ENCODE results near the gene PCDHGA11.
"Not testable (repeated sequence)": the region's sequence is repeated elsewhere in the genome, so short reads cannot be mapped to it uniquely, and the experiment has no call there.

- not testable (repeated sequence) for TF ChIP-seq CTCF (IDR thresholded peaks at IDR 0.05; ENCODE audit: low read depth, low read length, missing input control); RAD21 (IDR thresholded peaks at IDR 0.05); TAF1 (conservative IDR thresholded peaks at IDR 0.05); MAX (IDR thresholded peaks at IDR 0.05); JUND (IDR thresholded peaks at IDR 0.05); SP1 (IDR thresholded peaks at IDR 0.05); RXRA (IDR thresholded peaks at IDR 0.05); ZBTB33 (IDR thresholded peaks at IDR 0.05); ATF3 (IDR thresholded peaks at IDR 0.05); EGR1 (IDR thresholded peaks at IDR 0.05; ENCODE audit: low read depth in 2 of 2); GABPA (IDR thresholded peaks at IDR 0.05 in 1 of 2, conservative IDR thresholded peaks at IDR 0.05 in 1 of 2); YY1 (IDR thresholded peaks at IDR 0.05); HNF4A (conservative IDR thresholded peaks at IDR 0.05)
- TF ChIP-seq, protein P1, sequence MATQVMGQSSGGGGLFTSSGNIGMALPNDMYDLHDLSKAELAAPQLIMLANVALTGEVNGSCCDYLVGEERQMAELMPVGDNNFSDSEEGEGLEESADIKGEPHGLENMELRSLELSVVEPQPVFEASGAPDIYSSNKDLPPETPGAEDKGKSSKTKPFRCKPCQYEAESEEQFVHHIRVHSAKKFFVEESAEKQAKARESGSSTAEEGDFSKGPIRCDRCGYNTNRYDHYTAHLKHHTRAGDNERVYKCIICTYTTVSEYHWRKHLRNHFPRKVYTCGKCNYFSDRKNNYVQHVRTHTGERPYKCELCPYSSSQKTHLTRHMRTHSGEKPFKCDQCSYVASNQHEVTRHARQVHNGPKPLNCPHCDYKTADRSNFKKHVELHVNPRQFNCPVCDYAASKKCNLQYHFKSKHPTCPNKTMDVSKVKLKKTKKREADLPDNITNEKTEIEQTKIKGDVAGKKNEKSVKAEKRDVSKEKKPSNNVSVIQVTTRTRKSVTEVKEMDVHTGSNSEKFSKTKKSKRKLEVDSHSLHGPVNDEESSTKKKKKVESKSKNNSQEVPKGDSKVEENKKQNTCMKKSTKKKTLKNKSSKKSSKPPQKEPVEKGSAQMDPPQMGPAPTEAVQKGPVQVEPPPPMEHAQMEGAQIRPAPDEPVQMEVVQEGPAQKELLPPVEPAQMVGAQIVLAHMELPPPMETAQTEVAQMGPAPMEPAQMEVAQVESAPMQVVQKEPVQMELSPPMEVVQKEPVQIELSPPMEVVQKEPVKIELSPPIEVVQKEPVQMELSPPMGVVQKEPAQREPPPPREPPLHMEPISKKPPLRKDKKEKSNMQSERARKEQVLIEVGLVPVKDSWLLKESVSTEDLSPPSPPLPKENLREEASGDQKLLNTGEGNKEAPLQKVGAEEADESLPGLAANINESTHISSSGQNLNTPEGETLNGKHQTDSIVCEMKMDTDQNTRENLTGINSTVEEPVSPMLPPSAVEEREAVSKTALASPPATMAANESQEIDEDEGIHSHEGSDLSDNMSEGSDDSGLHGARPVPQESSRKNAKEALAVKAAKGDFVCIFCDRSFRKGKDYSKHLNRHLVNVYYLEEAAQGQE (IDR thresholded peaks at IDR 0.05) = not testable (repeated sequence)
Measured at GRCh38 chr5:141415275-141415618, 5.6 kb upstream of the PCDHGA11 start.
